T-helper 2 cell treated with Interferon-gamma antibody and Interleukin-4, amounts not matched to agents 5 μg/mL and 100 μg/mL, for 36 hours (primary cell): ENCODE measurements around the gene SPEG.

Experiments
- DNase-seq: peaks from one replicate; pipeline ENCODE4 v3.0.0; 2021; ENCODE audit warnings: low spot score
- H3K27ac Mint-ChIP-seq: one replicate; pipeline ENCODE4 v1.8.0; 2021; ENCODE audit warnings: mild to moderate bottlenecking, mixed read lengths
- H3K27me3 Mint-ChIP-seq: one replicate; pipeline ENCODE4 v1.8.0; 2021; ENCODE audit warnings: low read depth, mixed read lengths
- H3K36me3 Mint-ChIP-seq: one replicate; pipeline ENCODE4 v1.8.0; 2021; ENCODE audit warnings: low read depth, mixed read lengths
- H3K4me1 Mint-ChIP-seq: one replicate; pipeline ENCODE4 v1.8.0; 2021; ENCODE audit warnings: low read depth, mixed read lengths
- H3K4me3 Mint-ChIP-seq: one replicate; pipeline ENCODE4 v1.8.0; 2022; ENCODE audit warnings: mild to moderate bottlenecking, moderate library complexity, mixed read lengths
- H3K9me3 Mint-ChIP-seq: one replicate; pipeline ENCODE4 v1.8.0; 2021; ENCODE audit warnings: mixed read lengths

The SPEG gene

DNA sequence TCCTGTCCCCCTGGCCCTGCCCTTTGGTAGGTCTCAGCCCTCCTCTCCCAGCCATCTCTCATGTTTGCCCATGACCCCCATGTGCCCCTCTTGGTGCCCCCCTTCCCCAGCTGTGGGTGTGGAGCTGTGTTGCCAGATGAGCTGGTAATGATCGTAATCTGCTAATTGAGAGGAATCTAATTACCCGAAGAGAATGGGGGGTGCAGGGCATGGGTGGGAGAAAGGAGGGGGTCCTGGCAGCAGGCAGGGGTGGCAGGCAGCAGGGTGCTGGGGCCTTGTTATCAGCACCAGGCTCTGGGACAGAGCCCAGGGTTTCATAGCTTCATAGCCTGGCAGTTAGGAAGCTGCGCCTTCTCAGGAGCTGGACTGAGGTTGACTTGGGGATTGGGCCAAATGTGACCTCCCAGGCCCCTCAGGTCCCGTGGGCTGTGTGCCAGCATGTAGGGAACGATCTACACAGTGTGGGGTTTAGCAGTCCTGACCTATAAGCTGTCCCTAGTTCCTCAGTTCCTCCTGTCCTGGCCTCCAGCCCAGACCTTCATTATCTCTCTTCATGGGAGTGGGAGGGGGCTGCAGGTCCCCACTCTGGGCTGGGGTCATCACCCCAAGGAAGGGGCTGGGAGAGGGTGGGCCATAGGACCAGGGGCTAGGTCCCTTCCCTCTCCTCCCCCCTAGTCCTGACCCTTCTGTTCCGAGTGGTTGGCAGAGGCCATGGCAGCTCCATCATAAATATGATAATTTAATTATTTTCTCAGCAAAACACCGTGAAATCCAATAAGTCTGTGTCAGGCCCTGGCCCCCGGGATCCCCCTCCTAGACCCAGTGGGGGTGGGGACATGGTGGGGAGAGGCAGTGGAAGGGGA, 73.2 kb downstream of the SPEG start:
- Mint-ChIP-seq H3K4me3 (no peak overlapping the region), H3K27ac (no peak overlapping the region), H3K27me3 (peaks cover 32% of the 10 kb centered on the region), H3K9me3 (no peaks in the 10 kb centered on the region), H3K36me3 (peaks cover 9% of the 10 kb centered on the region), H3K4me1 (peaks cover 6% of the 10 kb centered on the region)
- no peak for DNase-seq

DNA sequence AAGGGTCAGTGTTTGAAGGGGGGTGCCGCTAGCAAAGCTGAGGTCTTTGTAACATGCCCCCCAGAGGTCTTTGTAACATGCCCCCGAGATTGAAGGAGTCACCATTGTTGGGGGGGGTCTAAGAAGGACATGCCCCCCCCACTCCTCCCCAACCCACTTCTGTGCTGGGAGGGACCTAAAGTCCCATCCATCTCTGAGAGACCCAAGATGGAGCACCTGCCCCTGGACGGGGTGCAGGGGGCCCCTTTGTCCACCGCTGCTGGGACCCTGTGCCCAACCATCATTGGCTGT, 73.7 kb downstream of the SPEG start:
- H3K27me3 Mint-ChIP-seq = peaks cover 37% of the 10 kb centered on the region
- no peak overlapping the region for H3K27ac Mint-ChIP-seq
- no peak overlapping the region for H3K4me3 Mint-ChIP-seq

DNA sequence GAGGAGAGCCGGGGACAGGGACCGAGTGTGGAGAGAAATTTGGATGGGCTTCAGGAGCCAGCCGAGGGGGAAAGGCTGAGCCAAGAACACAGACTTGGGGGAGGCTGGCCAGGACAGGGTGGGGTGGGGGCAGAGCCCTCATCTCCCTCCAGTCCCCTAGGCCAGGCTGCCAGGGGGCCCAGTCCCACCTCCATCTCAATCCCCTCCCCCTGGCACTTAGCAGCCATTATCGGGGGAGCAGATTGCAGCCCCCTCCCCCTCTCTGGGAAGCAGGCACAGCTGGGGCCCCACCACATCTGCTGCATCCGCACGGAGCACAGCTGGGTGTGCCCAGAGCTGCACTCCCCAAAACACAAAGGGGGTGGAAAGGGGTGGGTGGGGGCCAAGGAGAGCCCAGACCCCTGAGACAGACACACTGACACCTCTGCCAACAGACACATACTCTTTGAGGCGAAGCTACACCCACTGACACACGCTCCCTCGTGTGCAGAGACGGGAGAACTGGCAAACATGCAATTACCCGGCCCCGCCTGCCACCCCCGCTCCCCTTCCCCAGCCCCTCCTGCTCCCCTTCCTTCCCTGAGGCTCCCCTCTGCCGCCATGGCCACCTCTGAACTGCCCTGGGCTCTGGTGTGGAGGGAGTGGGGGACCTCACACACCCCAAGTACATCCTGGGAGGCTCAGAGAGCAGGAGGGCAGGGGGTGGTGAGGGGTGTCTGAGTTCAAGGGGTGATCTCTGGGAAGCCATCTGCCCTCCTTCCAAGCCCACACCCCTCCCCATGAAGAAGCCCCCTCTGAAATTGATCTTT, 74.5 kb downstream of the SPEG start:
- Mint-ChIP-seq H3K4me3 (no peak overlapping the region), H3K27me3 (peaks cover 45% of the 10 kb centered on the region), H3K27ac (no peak overlapping the region), H3K36me3 (peaks cover 5% of the 10 kb centered on the region), H3K4me1 (peaks cover 10% of the 10 kb centered on the region), H3K9me3 (no peaks in the 10 kb centered on the region)
- DNase-seq = no peak

More for the DNA sequence above, 73.7 kb downstream of the SPEG start:
- peaks cover 9% of the 10 kb centered on the region for H3K36me3 Mint-ChIP-seq
- H3K4me1 Mint-ChIP-seq = peaks cover 6% of the 10 kb centered on the region
- no peak for DNase-seq
- H3K9me3 Mint-ChIP-seq = no peaks in the 10 kb centered on the region

DNA sequence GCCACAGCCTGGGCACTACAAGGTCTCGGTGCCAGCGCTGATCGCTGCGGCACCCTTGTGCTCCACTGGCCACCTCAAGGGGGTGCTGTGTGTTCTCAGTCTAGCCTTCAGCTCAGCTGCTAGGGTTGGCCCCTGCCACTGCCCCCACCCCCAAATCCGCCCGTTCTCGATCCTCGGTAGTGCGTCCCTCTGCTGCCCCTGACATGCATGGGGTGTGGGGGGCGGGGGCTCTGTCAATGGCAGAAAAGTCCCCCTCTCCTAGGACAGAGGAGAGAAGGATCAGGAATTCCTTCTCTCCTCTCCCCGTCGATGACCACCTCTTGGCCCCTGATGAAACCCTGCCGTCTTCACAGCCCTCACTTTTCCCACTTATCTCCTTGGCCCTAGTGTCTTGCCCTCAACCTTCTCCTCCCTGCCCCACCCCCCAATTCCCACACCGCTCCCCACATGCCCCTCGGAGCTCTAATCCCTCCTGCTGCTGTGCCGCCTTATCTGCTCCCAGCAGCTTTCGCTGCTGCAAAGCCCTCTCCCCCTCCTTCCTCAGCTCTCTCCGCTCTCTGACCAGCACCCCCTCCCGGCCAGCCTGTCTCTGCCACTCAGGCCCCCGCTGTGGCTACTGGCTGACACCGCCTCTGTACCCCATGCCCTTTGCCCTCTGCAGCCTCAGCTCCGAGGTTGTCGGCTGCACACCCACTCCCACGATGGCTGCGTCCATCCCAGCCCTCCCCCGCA, 75.3 kb downstream of the SPEG start:
- Mint-ChIP-seq H3K4me1 (peaks cover 11% of the 10 kb centered on the region), H3K27me3 (peaks cover 48% of the 10 kb centered on the region), H3K36me3 (peaks cover 3% of the 10 kb centered on the region), H3K27ac (no peak overlapping the region), H3K4me3 (no peak overlapping the region), H3K9me3 (no peaks in the 10 kb centered on the region)
- DNase-seq = peak; percentile 28

DNA sequence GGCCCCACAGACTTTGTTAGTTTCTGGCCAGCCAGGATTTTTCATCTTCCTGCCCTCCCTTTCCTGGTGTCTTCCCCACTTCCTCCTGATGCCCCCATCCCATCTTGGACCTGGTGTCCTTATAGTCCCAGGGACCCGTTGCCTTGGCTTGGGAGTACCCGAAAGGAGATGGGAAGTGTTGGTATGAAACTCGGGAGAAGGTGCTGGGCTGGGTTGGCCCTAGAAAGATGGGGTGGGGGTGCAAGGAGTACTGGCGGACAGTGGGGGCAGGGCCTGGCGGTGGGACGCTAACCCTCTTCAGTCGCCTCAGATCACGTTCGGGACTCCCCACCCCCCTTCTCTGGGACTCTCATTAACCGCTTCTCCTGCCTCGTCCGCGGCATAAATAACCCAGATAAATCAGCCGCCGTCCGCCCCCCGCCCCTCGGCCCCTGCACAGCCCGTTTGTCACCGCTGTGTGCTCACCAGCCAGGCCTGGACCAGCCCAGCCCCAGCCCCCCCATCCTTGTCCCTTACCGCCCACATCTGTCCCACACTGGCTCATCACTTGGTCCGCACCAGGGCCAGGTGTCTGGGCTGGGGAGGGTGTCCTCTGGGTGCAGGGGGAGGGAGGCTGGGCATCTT, 76.0 kb downstream of the SPEG start:
- DNase-seq = no peak
- Mint-ChIP-seq H3K27me3 (peaks cover 54% of the 10 kb centered on the region), H3K4me3 (no peak overlapping the region), H3K4me1 (peaks cover 11% of the 10 kb centered on the region), H3K9me3 (no peaks in the 10 kb centered on the region), H3K27ac (no peak overlapping the region), H3K36me3 (peaks cover 3% of the 10 kb centered on the region)

DNA sequence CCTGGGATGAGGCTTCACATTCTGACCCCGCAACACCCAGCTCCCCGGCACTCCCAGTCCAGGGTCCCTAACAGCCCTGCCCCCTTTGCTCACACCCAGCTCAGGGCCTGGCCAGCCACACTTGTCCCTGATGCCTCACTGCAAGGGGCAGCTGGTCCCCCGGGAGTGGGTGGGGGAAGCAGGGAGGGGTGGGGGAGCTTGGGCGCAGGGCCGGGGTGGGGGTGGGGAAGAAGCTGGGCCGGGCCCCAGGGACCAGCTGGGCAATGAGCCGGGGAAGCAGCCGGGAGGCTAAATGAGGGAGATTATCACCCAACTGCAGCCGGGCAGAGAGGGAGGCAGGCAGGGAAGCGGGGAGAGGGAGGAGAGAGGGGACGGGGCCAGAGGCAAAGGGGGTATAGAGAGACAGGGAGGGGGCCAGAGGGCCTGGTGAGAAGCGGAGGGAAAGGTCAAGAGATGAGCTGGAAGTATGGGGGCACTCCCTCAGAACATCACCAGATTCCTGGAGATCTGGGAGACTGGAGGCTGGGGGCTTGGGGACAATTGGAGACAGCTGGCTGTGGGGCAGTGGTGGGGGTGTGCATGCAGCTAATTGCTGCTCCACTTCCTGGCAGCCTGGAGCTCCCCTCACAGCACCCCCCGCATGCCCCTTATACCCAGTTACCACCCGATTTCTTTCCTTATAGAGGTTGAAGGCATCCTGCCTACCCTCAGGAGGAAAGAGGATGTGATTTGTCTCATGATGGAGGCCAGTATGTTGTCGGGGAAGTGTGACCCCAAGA, 77.1 kb downstream of the SPEG start:
- peaks cover 11% of the 10 kb centered on the region for H3K4me1 Mint-ChIP-seq
- peaks cover 65% of the 10 kb centered on the region for H3K27me3 Mint-ChIP-seq
- H3K36me3 Mint-ChIP-seq = no peaks in the 10 kb centered on the region
- no peak for DNase-seq
- no peaks in the 10 kb centered on the region for H3K9me3 Mint-ChIP-seq
- no peak overlapping the region for H3K27ac Mint-ChIP-seq
- no peak overlapping the region for H3K4me3 Mint-ChIP-seq

DNA sequence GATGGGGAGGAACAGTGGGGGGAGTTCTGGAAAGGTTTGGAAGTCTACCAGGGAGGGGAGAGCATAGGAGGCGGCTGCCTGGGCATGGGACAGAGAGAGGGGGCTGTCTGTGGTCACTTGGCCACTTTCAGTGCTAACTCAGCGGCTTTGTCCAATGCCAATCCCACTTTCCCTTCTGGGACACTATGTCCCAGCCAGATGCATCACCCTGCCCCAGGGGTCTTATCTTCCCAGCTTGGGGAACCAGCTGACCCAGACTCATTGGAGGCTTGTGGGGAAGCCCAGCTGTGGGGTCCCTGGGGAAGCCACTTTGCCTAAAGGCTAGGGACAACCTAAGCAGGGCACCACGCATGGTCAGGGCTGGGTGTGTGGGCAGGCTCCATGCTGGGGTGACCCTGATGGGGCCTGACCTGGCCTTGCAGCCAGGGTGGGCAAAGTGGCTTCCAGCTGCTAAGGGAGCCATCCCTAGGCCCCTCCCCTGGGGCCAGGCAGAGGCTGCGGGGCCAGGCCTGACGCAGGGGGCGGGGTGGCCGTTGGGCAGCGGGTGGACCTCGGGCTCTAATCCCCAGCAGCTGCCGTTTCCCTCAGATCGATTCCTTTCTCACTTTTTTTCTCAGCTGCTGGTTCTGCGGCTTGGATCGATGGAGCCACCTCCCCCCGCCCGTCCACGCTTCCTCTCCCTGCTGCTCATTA, 78.0 kb downstream of the SPEG start:
- DNase-seq = no peak
- Mint-ChIP-seq H3K4me1 (peaks cover 11% of the 10 kb centered on the region), H3K27me3 (peaks cover 72% of the 10 kb centered on the region), H3K9me3 (no peaks in the 10 kb centered on the region), H3K4me3 (no peak overlapping the region), H3K36me3 (no peaks in the 10 kb centered on the region), H3K27ac (no peak overlapping the region)

DNA sequence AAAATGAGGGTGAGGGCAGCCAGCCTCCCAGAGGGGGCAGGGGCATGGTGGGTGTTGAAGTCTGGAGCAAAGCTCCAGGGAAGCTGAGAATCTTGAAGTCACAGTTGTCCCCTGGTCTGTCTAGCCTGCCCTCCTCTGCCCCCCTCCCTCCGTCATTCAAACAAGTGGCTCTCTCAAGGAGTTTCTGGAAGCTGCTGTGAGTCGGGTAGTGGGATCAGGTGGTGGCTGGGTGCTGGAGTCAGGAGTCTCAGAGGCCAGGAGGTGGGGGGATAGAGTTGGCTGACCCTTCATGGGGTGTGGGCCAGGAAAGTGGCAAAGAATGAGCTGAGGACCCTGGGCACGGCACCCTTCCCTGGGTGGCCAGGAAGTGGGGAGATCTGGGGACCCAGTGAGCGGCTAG, 79.1 kb downstream of the SPEG start:
- Mint-ChIP-seq H3K36me3 (no peaks in the 10 kb centered on the region), H3K27me3 (peaks cover 77% of the 10 kb centered on the region), H3K9me3 (no peaks in the 10 kb centered on the region), H3K4me3 (no peak overlapping the region), H3K27ac (no peak overlapping the region), H3K4me1 (peaks cover 11% of the 10 kb centered on the region)
- no peak for DNase-seq

DNA sequence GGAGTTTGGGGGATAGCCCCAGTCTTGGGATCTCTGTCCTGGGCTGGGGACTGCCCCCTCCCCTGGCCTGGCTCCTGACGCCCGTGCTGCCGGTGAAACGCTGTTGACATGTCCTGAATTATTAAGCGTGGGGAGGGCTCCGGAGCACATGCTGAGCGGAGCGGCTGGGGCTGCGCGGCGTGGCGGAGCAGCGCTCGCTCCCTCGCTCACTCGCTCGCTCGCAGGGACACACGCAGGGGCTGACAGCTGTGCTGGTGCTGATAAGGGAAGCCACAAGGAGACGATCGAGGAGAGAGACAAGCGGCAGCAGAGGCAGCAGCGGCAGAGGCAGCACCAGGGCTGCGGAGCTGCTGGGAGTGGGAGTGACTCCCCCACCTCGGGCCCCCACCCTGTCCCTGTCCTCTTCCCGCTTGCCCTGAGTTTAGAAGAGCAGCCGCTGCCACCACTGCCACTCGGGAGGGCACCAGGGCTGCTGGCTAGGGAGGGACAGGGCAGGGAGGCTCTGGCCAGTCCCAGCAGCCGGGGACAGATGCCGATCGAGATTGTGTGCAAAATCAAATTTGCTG, 79.6 kb downstream of the SPEG start, which contains the start of gene ASIC4:
ASIC4 (plus strand) TSS at position 287 of the 566 bp plus-strand sequence; CDS start at position 530, 243 bp downstream.
- no peaks in the 10 kb centered on the region for H3K36me3 Mint-ChIP-seq
- peaks cover 11% of the 10 kb centered on the region for H3K4me1 Mint-ChIP-seq
- DNase-seq = no peak
- no peaks in the 10 kb centered on the region for H3K9me3 Mint-ChIP-seq
- H3K27me3 Mint-ChIP-seq = peaks cover 77% of the 10 kb centered on the region
- no peak within 1 kb of the TSS for H3K27ac Mint-ChIP-seq
- no peak within 1 kb of the TSS for H3K4me3 Mint-ChIP-seq

DNA sequence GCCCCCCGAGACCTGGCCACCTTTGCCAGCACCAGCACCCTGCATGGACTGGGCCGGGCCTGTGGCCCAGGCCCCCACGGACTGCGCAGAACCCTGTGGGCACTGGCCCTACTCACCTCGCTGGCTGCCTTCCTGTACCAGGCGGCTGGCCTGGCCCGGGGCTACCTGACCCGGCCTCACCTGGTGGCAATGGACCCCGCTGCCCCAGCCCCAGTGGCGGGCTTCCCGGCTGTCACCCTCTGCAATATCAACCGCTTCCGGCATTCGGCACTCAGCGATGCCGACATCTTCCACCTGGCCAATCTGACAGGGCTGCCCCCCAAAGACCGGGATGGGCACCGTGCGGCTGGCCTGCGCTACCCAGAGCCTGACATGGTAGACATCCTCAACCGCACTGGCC, 80.2 kb downstream of the SPEG start:
- peaks cover 11% of the 10 kb centered on the region for H3K4me1 Mint-ChIP-seq
- no peak overlapping the region for H3K4me3 Mint-ChIP-seq
- no peak overlapping the region for H3K27ac Mint-ChIP-seq
- H3K36me3 Mint-ChIP-seq = no peaks in the 10 kb centered on the region
- H3K9me3 Mint-ChIP-seq = no peaks in the 10 kb centered on the region
- no peak for DNase-seq
- peaks cover 72% of the 10 kb centered on the region for H3K27me3 Mint-ChIP-seq

DNA sequence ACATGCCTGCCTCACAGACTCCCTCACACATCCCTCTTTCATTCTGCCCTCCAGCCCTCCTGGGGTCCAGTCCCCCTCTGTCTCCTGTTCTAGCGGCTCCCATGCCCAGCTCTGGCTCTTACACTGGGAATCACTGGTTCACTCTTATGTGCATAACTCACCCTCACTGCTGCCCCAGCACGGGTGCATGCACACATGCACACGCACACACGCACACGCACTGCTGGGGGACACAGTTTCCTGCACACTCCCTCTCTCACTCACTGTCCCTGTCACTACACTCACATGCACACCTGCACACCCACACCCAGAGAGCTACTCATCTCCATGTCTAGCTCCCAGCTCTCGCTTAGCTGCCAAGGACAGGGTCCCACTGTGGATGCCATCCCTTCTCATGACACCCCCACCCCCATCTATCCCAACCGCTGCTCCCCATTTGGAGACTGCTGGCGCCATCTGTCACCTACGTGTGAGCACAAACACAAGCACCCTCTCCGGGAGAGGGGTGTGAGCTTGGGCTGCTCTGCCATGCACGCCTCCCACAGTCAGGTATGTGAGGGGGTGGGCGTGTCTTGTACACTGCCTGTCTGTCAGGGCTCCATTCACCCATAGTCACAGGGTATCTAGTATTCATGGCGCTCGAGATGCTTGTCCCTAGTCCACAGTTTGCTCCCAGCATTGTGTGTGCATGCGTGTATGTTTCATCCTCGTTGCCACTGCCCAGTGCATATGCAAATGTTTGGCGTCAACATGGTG, 81.4 kb downstream of the SPEG start:
- no peak for DNase-seq
- H3K4me3 Mint-ChIP-seq = no peak overlapping the region
- H3K36me3 Mint-ChIP-seq = no peaks in the 10 kb centered on the region
- peaks cover 69% of the 10 kb centered on the region for H3K27me3 Mint-ChIP-seq
- no peak overlapping the region for H3K27ac Mint-ChIP-seq
- no peaks in the 10 kb centered on the region for H3K9me3 Mint-ChIP-seq
- peaks cover 5% of the 10 kb centered on the region for H3K4me1 Mint-ChIP-seq

DNA sequence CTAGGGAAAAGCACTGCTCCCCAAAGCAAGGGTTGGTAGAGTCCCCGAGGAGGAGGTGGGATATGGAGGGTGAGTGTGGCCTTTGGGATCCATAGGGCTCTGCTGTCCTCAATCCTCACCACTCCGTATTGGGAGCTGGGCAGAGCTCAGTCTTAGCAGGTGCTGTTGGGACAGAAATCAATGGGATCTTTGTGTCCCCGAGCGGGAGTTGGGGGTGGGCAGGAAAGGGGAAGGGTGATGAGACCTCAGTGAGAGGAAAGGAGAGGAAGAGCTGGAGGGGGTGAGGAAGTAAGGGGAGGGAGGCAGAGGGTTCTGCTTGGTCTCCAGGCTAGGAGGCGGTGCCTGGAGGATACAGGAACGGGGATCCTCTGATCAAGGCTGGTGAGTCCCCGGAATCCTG, 82.2 kb downstream of the SPEG start:
- H3K36me3 Mint-ChIP-seq = no peaks in the 10 kb centered on the region
- H3K27me3 Mint-ChIP-seq = peaks cover 70% of the 10 kb centered on the region

More for the DNA sequence above, 82.2 kb downstream of the SPEG start:
- Mint-ChIP-seq H3K4me1 (peaks cover 5% of the 10 kb centered on the region), H3K4me3 (no peak overlapping the region), H3K9me3 (no peaks in the 10 kb centered on the region), H3K27ac (no peak overlapping the region)
- DNase-seq = no peak
